ENCODE data around the gene TMED5. TPM values are rescaled to one million over a fixed set of nuclear protein-coding genes. Genes with fewer than 3 reads are reported as not detected.

The TMED5 gene
- total and polyA plus RNA-seq, 2 experiments from 2014 or later = 25.0 to 45.2 TPM

DNA sequence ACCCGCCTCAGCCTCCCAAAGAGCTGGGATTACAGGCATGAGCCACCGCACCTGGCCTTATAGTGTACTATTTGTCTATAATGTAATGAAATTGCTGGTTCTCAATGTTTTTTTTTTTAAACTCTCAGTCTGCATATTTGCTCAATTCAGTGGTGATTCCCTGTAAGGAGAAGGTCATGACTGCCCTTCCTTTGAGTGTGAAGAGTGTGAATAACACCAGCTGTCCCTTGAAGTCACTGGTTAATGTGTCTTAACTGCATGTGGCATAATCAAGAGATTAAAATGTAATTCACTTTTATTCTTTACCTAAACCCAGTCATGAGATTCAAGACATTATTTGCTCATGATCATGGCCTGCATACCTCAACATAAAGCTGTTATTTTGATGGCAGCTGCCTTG is 70.6 kb downstream of the TMED5 start:
- Histone ChIP-seq H4K20me1 (replicated peaks; ENCODE audit: insufficient read depth) (peaks cover 46% of the 10 kb centered on the region), H3K27me3 (ENCODE audit: insufficient read depth) (no peaks in the 10 kb centered on the region), H3K4me1 (ENCODE audit: insufficient read depth) (peaks cover 28% of the 10 kb centered on the region), H3K36me3 (ENCODE audit: insufficient read depth) (no peaks in the 10 kb centered on the region; the same call in 1 of the 2 replicates), H3K79me2 (replicated peaks; ENCODE audit: insufficient read depth) (peaks cover 100% of the 10 kb centered on the region), H3F3A (replicated peaks; ENCODE audit: low read depth) (no peaks in the 10 kb centered on the region), H3K27ac (ENCODE audit: low read depth) (0 out of 2 replicates have a peak overlapping the region, but pooled peaks have one; percentile 24), H3K4me2 (no peak overlapping the region), H2AFZ (no peak overlapping the region), H3K9me2 (ENCODE audit: insufficient read depth) (no peaks in the 10 kb centered on the region), H3K4me3 (no peak overlapping the region)
- peaks cover 47% of the 10 kb centered on the region for H3K4me1 Mint-ChIP-seq
- TF ChIP-seq, protein P1, sequence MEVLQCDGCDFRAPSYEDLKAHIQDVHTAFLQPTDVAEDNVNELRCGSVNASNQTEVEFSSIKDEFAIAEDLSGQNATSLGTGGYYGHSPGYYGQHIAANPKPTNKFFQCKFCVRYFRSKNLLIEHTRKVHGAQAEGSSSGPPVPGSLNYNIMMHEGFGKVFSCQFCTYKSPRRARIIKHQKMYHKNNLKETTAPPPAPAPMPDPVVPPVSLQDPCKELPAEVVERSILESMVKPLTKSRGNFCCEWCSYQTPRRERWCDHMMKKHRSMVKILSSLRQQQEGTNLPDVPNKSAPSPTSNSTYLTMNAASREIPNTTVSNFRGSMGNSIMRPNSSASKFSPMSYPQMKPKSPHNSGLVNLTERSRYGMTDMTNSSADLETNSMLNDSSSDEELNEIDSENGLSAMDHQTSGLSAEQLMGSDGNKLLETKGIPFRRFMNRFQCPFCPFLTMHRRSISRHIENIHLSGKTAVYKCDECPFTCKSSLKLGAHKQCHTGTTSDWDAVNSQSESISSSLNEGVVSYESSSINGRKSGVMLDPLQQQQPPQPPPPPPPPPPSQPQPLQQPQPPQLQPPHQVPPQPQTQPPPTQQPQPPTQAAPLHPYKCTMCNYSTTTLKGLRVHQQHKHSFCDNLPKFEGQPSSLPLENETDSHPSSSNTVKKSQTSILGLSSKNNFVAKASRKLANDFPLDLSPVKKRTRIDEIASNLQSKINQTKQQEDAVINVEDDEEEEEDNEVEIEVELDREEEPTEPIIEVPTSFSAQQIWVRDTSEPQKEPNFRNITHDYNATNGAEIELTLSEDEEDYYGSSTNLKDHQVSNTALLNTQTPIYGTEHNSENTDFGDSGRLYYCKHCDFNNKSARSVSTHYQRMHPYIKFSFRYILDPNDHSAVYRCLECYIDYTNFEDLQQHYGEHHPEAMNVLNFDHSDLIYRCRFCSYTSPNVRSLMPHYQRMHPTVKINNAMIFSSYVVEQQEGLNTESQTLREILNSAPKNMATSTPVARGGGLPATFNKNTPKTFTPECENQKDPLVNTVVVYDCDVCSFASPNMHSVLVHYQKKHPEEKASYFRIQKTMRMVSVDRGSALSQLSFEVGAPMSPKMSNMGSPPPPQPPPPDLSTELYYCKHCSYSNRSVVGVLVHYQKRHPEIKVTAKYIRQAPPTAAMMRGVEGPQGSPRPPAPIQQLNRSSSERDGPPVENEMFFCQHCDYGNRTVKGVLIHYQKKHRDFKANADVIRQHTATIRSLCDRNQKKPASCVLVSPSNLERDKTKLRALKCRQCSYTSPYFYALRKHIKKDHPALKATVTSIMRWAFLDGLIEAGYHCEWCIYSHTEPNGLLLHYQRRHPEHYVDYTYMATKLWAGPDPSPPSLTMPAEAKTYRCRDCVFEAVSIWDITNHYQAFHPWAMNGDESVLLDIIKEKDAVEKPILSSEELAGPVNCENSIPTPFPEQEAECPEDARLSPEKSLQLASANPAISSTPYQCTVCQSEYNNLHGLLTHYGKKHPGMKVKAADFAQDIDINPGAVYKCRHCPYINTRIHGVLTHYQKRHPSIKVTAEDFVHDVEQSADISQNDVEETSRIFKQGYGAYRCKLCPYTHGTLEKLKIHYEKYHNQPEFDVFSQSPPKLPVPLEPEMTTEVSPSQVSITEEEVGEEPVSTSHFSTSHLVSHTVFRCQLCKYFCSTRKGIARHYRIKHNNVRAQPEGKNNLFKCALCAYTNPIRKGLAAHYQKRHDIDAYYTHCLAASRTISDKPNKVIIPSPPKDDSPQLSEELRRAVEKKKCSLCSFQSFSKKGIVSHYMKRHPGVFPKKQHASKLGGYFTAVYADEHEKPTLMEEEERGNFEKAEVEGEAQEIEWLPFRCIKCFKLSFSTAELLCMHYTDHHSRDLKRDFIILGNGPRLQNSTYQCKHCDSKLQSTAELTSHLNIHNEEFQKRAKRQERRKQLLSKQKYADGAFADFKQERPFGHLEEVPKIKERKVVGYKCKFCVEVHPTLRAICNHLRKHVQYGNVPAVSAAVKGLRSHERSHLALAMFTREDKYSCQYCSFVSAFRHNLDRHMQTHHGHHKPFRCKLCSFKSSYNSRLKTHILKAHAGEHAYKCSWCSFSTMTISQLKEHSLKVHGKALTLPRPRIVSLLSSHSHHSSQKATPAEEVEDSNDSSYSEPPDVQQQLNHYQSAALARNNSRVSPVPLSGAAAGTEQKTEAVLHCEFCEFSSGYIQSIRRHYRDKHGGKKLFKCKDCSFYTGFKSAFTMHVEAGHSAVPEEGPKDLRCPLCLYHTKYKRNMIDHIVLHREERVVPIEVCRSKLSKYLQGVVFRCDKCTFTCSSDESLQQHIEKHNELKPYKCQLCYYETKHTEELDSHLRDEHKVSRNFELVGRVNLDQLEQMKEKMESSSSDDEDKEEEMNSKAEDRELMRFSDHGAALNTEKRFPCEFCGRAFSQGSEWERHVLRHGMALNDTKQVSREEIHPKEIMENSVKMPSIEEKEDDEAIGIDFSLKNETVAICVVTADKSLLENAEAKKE (CRISPR knock-in tag; IDR thresholded peaks at IDR 0.05) = no peak
- TF ChIP-seq ZNF114 (CRISPR knock-in tag; IDR thresholded peaks at IDR 0.05) (no peak), POLR2AphosphoS5 (IDR thresholded peaks at IDR 0.05; ENCODE audit: low read depth) (no peak), STAT1 (IDR thresholded peaks at IDR 0.05; ENCODE audit: unreplicated experiment) (no peak), JUNB (IDR thresholded peaks at IDR 0.05; ENCODE audit: unreplicated experiment) (no peak), CREB1 (CRISPR knock-in tag; IDR thresholded peaks at IDR 0.05; ENCODE audit: low read depth) (no peak), NANOG (IDR thresholded peaks at IDR 0.05; ENCODE audit: borderline replicate concordance) (no peak), EZH2phosphoT487 (IDR thresholded peaks at IDR 0.05; ENCODE audit: unreplicated experiment) (no peak), EZH2 (IDR thresholded peaks at IDR 0.05; ENCODE audit: low read depth, unreplicated experiment) (no peak), ZNF331 (CRISPR knock-in tag; IDR thresholded peaks at IDR 0.05; ENCODE audit: low read depth) (no peak)
- TF ChIP-seq, protein P2, sequence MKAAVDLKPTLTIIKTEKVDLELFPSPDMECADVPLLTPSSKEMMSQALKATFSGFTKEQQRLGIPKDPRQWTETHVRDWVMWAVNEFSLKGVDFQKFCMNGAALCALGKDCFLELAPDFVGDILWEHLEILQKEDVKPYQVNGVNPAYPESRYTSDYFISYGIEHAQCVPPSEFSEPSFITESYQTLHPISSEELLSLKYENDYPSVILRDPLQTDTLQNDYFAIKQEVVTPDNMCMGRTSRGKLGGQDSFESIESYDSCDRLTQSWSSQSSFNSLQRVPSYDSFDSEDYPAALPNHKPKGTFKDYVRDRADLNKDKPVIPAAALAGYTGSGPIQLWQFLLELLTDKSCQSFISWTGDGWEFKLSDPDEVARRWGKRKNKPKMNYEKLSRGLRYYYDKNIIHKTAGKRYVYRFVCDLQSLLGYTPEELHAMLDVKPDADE (IDR thresholded peaks at IDR 0.05) = no peak
- TF ChIP-seq, protein P3, sequence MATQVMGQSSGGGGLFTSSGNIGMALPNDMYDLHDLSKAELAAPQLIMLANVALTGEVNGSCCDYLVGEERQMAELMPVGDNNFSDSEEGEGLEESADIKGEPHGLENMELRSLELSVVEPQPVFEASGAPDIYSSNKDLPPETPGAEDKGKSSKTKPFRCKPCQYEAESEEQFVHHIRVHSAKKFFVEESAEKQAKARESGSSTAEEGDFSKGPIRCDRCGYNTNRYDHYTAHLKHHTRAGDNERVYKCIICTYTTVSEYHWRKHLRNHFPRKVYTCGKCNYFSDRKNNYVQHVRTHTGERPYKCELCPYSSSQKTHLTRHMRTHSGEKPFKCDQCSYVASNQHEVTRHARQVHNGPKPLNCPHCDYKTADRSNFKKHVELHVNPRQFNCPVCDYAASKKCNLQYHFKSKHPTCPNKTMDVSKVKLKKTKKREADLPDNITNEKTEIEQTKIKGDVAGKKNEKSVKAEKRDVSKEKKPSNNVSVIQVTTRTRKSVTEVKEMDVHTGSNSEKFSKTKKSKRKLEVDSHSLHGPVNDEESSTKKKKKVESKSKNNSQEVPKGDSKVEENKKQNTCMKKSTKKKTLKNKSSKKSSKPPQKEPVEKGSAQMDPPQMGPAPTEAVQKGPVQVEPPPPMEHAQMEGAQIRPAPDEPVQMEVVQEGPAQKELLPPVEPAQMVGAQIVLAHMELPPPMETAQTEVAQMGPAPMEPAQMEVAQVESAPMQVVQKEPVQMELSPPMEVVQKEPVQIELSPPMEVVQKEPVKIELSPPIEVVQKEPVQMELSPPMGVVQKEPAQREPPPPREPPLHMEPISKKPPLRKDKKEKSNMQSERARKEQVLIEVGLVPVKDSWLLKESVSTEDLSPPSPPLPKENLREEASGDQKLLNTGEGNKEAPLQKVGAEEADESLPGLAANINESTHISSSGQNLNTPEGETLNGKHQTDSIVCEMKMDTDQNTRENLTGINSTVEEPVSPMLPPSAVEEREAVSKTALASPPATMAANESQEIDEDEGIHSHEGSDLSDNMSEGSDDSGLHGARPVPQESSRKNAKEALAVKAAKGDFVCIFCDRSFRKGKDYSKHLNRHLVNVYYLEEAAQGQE (IDR thresholded peaks at IDR 0.05; ENCODE audit: unreplicated experiment) = no peak
- TF ChIP-seq, protein P4, sequence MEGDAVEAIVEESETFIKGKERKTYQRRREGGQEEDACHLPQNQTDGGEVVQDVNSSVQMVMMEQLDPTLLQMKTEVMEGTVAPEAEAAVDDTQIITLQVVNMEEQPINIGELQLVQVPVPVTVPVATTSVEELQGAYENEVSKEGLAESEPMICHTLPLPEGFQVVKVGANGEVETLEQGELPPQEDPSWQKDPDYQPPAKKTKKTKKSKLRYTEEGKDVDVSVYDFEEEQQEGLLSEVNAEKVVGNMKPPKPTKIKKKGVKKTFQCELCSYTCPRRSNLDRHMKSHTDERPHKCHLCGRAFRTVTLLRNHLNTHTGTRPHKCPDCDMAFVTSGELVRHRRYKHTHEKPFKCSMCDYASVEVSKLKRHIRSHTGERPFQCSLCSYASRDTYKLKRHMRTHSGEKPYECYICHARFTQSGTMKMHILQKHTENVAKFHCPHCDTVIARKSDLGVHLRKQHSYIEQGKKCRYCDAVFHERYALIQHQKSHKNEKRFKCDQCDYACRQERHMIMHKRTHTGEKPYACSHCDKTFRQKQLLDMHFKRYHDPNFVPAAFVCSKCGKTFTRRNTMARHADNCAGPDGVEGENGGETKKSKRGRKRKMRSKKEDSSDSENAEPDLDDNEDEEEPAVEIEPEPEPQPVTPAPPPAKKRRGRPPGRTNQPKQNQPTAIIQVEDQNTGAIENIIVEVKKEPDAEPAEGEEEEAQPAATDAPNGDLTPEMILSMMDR (conservative IDR thresholded peaks at IDR 0.05; ENCODE audit: low read depth in 2 of 2) = no peak
- H3K9me3 Mint-ChIP-seq = peaks cover 6% of the 10 kb centered on the region; the same call in 2 of the 3 replicates
- no peak overlapping the region for H3K27ac Mint-ChIP-seq
- H3K4me3 Mint-ChIP-seq = no peak overlapping the region
- peaks cover 63% of the 10 kb centered on the region for H3K36me3 Mint-ChIP-seq (ENCODE audit: low read depth)
- ATAC-seq = no peak
- H3K27me3 Mint-ChIP-seq (ENCODE audit: insufficient read depth, low read depth, poor library complexity) = peaks cover 5% of the 10 kb centered on the region
- DNase-seq (ENCODE audit: low spot score) = no peak
